GM19328 (cell line): ENCODE measurements around the gene CUTA.

Source experiments
- ATAC-seq: cut with Tn5 transposase; IDR thresholded peaks from one replicate; pipeline ENCODE4 v1.9.1; 2021; ENCODE audit warnings: mild to moderate bottlenecking, moderate library complexity; ENCODE audit not compliant: unreplicated experiment

Gene CUTA

DNA sequence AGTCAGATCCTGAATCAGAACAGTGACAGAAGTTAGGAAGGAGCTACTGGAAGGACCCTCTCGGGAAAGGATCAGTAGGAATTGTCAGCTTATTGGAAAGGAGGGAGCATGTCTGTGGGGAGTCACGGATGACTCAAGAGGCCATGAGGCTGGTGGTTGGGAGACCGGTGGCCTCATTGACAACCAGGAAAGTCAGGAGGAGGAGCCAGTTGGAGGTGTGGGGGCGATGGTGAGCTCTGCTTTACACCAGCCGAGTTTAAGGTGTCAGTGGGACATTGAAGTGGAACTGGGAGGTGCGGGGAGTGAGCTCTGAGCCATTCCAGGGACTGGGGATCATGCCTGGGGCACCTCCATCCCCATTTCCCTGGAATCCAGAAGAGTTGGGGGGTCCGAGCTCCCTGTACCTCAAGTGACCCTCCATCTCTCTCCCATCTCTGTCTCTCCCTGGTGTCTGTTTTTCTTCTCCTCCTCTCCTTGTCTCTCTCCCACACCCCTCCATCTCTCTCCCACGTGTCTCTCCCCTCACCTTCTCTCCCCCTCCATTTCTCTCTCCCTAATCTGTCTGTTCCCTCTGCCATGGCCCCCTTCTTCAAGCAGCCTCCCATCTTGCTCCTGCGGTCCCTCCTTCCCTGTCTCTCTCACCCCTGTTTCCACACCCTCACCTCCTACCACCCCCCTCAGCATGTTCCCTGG lies 22.2 kb upstream of the CUTA start:
- no peak for ATAC-seq

DNA sequence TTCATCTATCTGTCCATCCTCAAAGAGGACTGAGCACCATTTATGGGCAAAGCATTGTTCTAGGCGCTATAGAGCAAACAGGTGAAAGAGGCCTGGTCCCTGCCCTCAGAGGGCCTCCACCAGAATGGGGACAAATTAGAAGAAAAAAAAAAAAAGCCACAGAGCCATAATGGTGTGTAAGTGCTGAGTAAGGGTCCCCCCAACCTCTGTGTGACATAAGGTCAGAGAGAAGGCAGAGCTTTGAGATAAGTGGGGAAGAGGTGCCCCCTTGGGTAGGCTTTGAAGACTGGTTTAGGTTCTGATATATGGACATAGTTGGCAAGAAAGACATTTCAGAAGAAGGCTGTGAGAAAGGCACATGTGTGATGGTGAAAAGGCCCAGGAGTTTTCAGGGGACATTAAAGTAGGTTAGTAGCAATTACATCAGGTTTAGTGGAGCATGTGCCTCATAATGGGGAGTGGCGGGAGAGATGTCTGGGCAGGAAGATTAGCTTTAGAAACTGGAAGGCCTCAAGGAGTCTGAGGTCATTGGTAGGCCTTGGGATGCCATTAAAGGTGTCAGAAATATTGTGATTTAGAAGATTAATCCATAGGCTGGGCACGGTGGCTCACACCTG lies 21.2 kb upstream of the CUTA start:
- ATAC-seq = no peak

DNA sequence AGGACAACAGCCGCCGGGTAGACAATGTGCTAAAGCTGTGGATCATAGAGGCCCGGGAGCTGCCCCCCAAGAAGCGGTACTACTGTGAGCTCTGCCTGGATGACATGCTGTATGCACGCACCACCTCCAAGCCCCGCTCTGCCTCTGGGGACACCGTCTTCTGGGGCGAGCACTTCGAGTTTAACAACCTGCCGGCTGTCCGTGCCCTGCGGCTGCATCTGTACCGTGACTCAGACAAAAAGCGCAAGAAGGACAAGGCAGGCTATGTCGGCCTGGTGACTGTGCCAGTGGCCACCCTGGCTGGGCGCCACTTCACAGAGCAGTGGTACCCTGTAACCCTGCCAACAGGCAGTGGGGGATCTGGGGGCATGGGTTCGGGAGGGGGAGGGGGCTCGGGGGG lies 19.8 kb upstream of the CUTA start:
- ATAC-seq = no peak

DNA sequence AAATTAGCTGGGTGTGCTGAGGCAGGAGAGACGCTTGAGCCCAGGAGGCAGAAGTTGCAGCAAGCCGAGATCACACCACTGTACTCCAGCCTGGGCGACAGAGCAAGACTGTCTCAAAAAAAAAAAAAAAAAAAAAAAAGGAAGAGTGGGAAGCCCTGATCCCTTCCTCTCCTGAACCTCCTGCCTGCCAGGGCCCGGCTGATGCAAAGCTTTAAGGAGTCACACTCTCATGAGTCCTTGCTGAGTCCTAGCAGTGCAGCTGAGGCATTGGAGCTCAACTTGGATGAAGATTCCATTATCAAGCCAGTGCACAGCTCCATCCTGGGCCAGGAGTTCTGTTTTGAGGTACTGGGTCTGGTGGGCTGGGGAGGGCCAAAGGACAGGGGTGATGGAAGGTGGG lies 17.1 kb upstream of the CUTA start:
- ATAC-seq = no peak

DNA sequence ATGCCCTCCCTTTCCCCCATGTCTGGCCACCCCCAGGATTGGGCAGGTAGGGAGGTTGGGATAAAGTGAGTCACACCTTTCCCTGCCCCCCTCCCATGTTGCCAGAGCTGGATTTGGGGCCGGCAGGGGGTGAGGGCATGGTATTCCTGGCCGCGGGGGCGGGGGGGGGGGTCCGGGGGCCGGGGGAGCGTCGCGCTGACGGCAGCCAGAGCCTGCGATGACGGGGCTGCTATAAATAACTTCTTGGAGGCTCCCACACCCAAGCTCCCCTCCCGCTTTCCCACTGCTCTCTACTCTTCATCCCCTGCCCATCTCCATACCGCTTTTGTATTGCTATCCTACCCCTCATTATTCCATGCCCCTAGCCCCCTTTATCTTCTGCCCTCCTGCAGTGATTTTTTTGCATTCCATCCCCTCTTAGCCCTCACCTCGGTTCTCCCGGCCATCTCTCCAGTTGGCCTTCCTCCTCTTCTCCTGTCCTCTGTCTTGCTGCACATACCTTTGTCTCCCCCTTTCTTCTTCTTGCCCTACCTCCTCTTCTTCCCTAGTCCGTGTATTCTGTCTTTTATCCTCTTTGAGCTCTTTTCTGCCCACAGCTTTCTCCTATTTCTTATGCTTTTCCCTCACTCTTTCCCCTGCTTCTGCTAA lies 15.8 kb upstream of the CUTA start:
- ATAC-seq = no peak

DNA sequence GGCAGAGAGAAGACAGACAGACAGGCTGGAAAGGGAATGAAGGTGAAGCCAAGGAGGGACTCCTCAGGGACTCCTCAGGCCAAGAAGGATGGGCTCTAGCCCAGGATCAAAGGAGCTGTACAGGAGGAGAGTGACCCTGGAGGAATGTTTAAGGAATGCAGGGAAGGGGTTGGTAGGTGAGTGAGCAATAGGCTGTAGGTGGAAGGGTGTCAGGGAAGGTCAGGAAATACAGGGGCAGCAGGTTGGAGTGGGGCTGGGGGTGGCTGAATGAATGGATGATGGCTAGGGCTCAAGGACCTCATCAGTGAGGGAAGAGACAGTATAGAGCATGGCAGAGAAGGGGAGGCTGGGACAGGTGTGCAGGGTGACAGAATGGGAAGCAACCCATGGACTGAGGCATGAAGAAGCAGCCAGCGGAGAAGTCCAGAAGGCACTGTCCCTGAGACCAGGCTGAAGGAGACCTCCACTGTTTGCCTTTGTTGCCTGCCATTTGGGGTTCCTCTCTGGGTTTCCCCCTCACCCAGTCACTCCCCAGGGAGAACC lies 15.2 kb upstream of the CUTA start:
- ATAC-seq = no peak

DNA sequence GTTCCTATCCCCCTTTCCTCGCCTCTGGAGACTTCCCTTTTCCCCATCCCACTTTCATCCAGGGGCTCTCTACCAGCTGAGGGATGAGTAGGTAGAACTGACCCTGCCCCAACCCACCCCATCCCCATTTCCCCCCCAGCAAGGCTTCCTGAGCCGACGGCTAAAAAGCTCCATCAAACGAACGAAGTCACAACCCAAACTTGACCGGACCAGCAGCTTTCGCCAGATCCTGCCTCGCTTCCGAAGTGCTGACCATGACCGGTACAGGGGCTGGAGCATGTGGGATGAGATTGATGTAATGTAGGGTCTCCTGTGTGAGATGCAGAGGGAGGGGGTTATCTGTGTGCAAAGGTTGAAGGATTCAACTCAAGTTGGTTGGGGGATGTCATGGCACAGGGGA lies 14.6 kb upstream of the CUTA start:
- ATAC-seq = no peak

DNA sequence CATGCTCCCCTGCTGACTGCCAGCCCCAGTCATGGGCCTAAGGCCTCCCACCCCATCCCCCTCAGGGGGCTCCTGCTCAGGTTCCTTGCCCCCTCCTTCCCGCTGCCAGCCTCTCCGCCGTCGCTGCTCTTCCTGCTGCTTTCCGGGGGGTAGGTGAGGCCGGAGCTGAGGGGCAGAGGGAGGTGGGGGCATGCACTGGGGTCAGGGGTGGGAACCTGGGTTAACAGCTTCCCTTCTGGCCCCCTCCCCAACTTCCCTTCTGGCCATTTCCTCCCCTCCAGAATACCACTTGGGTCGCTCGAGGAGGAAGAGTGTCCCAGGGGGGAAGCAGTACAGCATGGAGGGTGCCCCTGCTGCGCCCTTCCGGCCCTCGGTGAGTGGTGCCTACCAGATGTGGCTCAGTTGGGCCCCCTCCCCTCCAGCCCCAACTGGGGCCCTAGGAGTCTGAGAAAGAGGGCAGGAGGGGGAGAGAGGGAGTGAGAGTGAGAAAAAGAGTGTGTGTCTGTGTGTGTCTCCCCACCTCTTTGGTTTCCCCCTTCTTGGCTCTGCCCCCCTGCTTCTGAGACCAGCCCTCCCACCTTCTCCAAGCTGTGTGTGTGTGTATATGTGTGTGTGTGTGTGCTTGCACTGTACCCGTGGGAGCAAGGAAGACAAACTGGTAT lies 14.1 kb upstream of the CUTA start:
- no peak for ATAC-seq

DNA sequence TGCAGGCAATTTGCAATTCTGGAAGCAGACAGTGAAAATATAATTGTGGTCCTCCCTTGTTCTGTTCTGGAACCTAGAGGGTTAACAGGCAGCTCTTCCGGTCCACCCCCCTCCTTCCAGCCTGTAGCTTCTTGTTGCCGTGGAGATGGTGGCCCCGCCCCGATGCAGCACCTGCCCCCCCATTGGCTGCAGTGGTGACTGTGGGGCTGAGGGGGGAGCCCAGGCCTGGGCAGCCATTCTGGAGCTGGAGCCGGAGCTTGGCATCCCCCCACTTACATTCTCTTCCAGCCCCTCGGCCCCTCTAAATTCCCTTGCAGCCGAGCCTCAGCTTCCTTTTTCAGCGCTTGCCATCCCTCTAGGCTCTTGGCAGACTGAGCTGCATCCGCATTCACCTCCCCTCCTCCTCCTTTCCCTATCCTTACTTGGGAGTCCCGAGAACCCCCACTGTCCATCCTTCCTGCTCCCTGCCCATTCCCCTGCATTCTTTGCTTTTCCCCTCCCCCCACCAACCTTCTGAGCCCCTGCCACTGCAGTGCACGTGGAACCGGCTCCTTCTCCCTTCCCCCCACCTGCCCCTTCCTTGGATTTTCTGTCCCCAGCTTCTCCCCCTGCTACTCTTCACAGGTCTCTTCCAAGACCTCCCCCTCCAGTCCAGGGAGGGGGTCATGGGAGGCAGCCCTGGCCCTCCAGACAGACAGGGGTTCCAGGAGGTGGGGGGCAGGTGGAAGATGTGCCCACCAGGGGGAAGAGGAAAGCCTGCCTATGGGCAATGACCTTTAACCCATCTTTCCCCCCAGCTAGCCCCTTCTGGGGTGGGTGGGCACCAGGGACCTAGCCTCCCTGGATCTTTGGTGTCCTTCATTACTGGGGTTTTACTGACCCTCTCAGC lies 13.3 kb upstream of the CUTA start:
- no peak for ATAC-seq

DNA sequence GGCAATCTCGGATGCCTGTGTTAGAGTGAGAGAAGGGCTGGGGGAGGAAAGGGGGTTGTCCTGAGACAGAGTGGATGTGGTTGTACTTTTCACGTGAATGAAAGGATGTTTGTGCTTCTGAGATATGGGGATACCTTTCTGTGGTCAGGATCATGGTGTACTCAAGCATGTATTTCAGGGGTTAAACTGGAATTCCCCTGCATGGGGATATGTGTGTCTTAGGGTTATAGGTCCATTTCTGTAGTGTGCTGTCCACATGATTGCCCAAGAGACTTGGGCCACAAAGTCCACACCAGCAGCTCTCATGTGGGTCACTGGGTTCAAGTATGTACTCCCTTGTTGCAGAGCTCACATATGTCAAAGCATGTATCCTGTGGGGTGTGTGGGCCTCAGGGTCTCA lies 12.4 kb upstream of the CUTA start:
- ATAC-seq = no peak

DNA sequence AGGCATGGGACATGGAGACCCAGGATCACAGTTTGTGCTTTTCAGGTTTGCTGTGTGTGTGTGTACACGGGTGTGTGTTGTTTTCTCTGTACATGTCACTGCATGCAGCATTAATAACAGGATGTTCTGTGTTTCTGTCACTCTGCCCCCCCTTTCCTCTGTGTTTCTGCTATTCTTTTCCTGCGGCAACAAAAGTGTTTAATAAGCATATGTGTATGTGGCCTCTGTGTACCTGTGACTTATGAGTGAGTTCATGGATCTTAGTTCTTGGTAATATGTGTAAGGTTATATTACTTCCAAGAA lies 11.8 kb upstream of the CUTA start:
- no peak for ATAC-seq

DNA sequence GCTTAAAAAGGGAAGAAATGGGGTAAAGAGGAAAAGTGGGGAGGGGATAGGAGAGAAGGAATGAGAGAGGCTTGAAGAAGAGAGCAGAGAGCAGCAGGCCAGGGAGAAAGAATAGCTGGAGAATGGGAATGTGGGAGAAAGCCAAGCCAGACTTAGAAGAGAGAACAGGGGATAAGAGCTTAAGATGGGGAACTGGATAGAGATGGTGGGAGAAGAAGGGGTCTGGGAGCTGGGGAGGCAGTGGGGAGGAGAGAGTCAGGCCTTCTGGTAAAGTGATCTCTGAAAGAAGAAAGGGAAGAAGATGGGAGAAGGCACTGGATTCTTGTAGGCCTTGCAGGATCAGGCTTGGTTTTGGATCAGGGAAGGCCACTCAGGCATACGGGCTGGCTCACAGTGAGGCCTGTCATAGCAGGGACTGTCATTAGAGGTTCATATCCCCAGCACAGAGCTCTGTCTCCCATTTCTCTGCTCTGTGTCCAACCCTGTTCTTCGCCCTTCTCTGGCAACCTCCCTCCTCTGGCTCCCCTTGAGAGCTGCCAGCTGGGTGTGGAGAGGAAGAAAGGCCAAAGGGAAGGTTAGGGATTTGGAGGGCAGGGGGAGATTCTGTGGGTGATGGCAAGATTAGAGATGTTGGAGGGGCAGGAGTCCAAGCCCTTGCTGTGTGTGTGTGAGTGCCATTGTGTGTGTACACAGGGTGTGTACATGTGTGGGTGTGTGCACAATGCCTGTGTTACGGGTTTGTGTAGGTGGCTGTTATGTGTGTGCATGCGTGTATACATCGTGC lies 11.3 kb upstream of the CUTA start:
- no peak for ATAC-seq

DNA sequence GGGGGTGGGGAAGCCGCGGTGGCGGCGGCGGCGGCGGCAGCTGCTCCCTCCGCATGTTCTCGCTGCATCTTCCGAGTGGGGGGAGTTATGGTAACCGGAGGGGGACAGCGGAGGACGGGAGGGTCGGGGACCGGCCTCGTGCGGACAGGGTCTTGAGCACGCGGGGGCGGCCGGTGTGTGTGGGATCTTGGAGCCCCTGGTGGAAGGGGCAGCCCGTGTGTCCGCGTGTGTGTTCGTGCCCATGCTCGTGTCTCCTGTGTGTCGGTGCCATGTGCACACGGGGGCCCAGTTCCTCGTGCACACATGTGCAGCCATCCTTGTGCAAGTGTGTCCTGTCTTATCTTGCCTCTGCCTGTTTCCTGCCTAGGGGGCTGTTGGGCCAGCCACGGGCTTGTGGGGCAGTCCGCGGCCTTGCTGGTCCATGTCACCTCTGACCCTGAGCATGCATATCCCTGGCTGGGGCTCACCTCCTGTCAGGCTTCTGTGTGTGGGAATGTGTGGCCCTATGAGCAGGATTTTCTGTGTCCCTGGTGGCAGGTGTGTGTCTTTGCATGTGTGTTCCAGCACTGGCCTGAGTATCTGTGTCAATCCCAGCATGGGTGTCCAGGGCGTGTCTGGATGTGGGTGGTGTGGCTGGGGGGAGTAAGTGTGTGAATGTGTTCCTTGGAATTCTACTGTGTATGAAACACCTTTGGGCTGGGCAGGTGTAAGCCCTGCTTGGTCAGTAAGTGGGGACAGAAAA lies 10.5 kb upstream of the CUTA start:
- ATAC-seq = no peak

DNA sequence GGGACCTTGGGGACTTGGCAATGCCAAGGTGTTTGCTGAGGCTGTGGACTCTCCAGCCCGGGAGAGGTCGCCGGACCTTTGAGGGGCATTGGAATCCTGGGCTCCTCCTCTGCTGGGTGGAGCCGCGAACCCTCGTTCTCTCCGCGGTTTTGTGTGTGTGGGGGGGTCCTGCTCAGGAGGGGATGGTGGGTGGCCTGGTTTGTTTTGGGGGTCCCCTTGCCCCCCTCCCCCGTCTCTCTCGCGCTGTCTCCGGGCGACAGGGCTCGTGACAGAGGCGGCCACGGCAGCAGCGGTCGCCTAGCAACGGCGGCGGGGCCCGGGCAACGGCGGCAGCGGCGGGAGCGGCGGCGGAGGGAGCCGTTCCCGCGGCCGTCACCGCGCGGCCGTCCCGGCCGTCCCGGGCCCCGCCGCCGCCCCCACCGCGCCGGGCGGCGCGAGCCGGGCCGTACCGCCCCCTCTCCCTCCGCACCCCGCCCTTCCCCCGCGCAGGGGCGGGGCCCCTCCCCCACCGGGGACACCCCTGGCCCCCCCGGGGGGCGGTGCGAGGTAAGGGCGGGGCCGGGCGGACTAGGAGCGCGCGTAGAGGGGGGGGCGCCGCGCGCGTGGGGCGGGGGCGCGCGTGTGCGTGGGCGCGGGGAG lies 9.8 kb upstream of the CUTA start:
- ATAC-seq = no peak

DNA sequence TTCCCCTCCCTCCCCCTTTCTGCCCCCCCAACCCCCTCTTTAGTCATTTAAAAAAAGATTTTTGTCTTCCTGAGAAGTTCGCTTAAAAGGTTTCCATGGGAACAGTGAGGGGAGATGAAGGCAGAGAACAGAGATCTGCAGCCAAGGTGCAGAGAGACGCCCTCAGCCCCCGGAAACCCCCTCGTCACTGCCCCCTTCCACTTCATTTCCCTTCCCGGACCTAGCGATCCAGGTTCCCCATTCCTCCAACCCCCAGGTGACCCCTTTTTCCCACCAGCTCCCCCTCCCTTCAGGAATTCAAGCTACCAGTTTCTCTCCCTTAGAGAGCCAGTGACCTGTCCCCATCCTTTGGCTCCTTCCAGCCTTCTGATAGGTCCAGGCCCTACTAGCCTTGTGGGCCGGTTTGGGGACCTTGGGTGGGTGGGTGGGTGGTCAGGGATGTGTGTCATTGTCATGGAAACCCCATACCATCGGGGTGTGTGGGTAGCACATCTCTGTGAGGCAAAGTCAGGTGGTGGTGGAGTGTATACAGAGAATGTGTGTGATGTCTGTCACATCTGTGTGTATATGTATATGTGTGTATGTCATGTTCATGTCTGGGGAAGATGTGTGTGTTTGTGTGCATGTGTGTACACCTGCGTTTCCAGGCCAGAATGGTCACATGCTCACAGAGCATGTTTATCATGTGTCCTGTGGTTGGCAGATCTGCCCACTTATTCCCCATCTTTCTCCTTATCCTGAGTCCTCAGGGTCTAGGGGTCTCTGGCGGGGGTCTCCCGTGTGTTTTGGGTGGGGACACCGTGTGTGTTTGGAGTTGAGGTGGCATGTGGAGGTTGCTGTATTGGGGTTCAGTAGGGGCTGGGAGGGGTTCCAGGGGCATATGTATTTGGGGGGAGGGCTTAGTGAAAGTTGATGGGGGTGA lies 8.9 kb upstream of the CUTA start:
- no peak for ATAC-seq

DNA sequence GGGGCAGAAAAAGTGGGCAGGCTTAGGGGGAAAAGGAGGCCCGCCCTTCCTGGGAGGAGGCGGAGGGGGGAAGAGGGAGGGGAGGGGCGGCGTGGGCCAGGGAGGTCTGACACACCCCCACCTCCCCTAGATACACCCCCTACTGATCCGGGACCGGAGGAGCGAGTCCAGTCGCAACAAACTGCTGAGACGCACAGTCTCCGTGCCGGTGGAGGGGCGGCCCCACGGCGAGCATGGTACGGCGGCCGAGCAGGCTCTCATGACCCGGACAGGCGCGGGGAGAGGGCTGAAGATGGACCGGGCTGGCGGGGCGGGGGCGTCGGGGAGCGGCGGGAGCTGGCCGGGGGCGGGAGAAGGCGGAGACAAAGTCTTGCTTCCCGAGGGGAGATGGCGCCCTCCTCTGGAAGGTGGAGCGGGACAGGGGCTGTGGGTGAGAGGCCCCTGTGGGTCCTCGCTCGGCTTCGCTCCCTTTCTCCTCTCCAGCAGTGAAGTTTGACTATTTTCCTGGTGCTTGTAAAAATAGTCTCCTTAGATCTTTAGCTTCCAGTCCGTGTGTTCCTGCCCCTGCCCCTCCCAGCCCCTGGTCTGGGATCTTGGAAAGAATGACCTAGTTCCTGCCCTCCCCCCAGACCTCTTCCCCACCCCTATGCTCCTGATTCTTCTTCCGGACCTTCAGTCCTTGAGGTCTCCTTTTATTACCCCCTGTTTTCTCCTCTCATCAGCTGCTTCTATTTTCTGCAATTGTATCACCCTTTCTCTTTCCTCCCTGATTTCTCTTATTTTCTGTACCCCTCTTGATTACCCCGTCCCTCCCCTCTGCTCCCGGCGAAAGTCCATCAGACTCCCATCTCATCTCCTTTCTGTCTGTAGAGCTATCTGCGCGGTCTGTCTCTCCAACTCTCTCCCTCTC lies 8.0 kb upstream of the CUTA start:
- ATAC-seq = no peak
